OCI-LY7 (cell line): ENCODE results near the gene JOSD1. TPM values are rescaled to one million over a fixed set of nuclear protein-coding genes. Genes with fewer than 3 reads are reported as not detected.

Experiments
- BruUV-seq: library from RNA; stranded (reverse); fragments of 400-500 nt; replicated peaks from 2 replicates; lab custom pipeline; 2021; lab: Mats Ljungman, UMichigan
- CTCF ChIA-PET: fragments of 300-600 bp; sonication (Branson Sonifier 250); formaldehyde crosslinking; loops from one replicate; lab custom pipeline; 2022; ENCODE audit warnings: antibody characterized with exemption; ENCODE audit not compliant: unreplicated experiment; lab: Charles Lee
- POLR2A ChIA-PET: fragments of 300-600 bp; sonication (Branson Sonifier 250); formaldehyde crosslinking; loops from one replicate; lab custom pipeline; 2022; ENCODE audit warnings: antibody characterized with exemption; lab: Charles Lee
- DNase-seq: peaks from one replicate; pipeline ENCODE4 v3.0.0-alpha.2; 2015; ENCODE audit warnings: low spot score
- H2AFZ ChIP-seq: fragments of 200-600 bp; sonication (generic), shearing (Covaris generic); 2 replicates; pipeline ENCODE4 v1.6.1; 2014; ENCODE audit warnings: mild to moderate bottlenecking, antibody characterized with exemption, low read length, moderate library complexity
- H3K27ac ChIP-seq: fragments of 200-600 bp; sonication (generic); 2 replicates; pipeline ENCODE4 v1.5.1; 2014; ENCODE audit warnings: mixed run types, low read depth, mild to moderate bottlenecking, moderate library complexity, low read length, inconsistent platforms; ENCODE audit not compliant: poor library complexity, severe bottlenecking
- H3K36me3 ChIP-seq: fragments of 200-600 bp; sonication (generic); 2 replicates; pipeline ENCODE4 v1.6.1; 2014; ENCODE audit warnings: mild to moderate bottlenecking, antibody characterized with exemption, low read length, moderate library complexity, mixed read lengths; ENCODE audit not compliant: insufficient read depth
- H3K4me1 ChIP-seq: fragments of 200-600 bp; sonication (generic); 2 replicates; pipeline ENCODE4 v1.5.1; 2014; ENCODE audit warnings: mild to moderate bottlenecking, low read length; ENCODE audit not compliant: insufficient read depth, poor library complexity, severe bottlenecking
- H3K4me2 ChIP-seq: fragments of 200-600 bp; sonication (generic); 2 replicates; pipeline ENCODE4 v1.6.1; 2014; ENCODE audit warnings: mild to moderate bottlenecking, low read length
- H3K4me3 ChIP-seq: fragments of 200-600 bp; sonication (generic); 2 replicates; pipeline ENCODE4 v1.5.1; 2014; ENCODE audit warnings: mild to moderate bottlenecking, low read depth, low read length; ENCODE audit not compliant: poor library complexity, severe bottlenecking
- H3K79me2 ChIP-seq: fragments of 200-600 bp; sonication (generic); 2 replicates; pipeline ENCODE4 v1.6.1; 2016; ENCODE audit warnings: low read depth, mild to moderate bottlenecking, low read length, moderate library complexity, mixed read lengths; ENCODE audit not compliant: insufficient read depth
- H3K9me2 ChIP-seq: fragments of 200-600 bp; sonication (generic); 2 replicates; pipeline ENCODE4 v1.6.1; 2016; ENCODE audit warnings: mild to moderate bottlenecking, low read length, mixed read lengths; ENCODE audit not compliant: insufficient read depth
- H3K9me3 ChIP-seq: fragments of 200-600 bp; sonication (generic); 2 replicates; pipeline ENCODE4 v1.6.1; 2014; ENCODE audit warnings: mild to moderate bottlenecking, mixed run types, low read length, mixed read lengths
- H4K20me1 ChIP-seq: fragments of 200-600 bp; sonication (generic); 2 replicates; pipeline ENCODE4 v1.6.1; 2014; ENCODE audit warnings: mild to moderate bottlenecking, antibody characterized with exemption, low read length, moderate library complexity, mixed read lengths; ENCODE audit not compliant: insufficient read depth
- EZH2phosphoT487 ChIP-seq: fragments of 200-600 bp; sonication (generic); IDR thresholded peaks from 2 replicates; pipeline ENCODE4 v1.6.1; 2018; ENCODE audit warnings: low read depth, borderline replicate concordance, mild to moderate bottlenecking, mixed run types, antibody characterized with exemption, low read length, moderate library complexity, mixed read lengths
- intact Hi-C: fragments of 100-400 bp; cut with micrococcal nuclease; formaldehyde crosslinking; loops from one replicate; pipeline ENCODE4 v1.10.0; 2022; ENCODE audit not compliant: unreplicated experiment
- total RNA-seq, 2 experiments: library from RNA; depleted of rRNA in 1 of 2; stranded (reverse); fragments of >200 nt in 1 of 2; shearing (Covaris generic) in 1 of 2; gene quantifications; 2 replicates each; pipeline ENCODE4 v1.2.3, GENCODE V29; 2014 to 2022
- TF ChIP-seq, protein P1 (sequence below): fragments of 200-600 bp; sonication (generic); conservative IDR thresholded peaks from 2 replicates; pipeline ENCODE4 v1.5.1; 2014; ENCODE audit warnings: mild to moderate bottlenecking, antibody characterized with exemption, low read length, moderate library complexity, mixed read lengths

The JOSD1 gene
- total RNA-seq, 2 experiments from 2014 or later, result 50.4 to 56.3 TPM

DNA sequence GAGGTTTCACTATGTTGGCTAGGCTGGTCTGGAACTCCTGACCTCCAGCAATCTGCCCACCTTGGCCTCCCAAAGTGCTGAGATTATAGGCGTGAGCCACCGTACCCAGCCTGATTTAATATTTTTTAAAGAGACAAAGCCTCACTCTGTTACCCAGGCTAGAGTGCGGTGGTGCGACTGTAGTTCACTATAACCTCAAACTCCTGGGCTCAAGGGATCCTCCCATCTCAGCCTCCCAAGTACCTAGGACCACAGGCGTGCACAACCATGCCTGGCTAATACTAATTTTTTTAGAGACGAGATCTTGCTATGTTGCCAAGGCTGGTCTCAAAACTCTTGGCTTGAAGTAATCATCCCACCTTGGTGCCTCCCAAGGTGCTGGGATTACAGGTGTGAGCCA is 18.5 kb upstream of the JOSD1 start:
- Histone ChIP-seq H3K9me2 (no peaks in the 10 kb centered on the region), H3K4me1 (no peaks in the 10 kb centered on the region), H3K27ac (no peak overlapping the region), H3K36me3 (peaks cover 66% of the 10 kb centered on the region), H3K4me2 (no peak overlapping the region), H3K4me3 (no peak overlapping the region), H2AFZ (no peak overlapping the region), H3K9me3 (no peaks in the 10 kb centered on the region), H4K20me1 (peaks cover 6% of the 10 kb centered on the region; the same call in 1 of the 2 replicates), H3K79me2 (no peaks in the 10 kb centered on the region)
- no peak for TF ChIP-seq EZH2phosphoT487
- TF ChIP-seq, protein P1, sequence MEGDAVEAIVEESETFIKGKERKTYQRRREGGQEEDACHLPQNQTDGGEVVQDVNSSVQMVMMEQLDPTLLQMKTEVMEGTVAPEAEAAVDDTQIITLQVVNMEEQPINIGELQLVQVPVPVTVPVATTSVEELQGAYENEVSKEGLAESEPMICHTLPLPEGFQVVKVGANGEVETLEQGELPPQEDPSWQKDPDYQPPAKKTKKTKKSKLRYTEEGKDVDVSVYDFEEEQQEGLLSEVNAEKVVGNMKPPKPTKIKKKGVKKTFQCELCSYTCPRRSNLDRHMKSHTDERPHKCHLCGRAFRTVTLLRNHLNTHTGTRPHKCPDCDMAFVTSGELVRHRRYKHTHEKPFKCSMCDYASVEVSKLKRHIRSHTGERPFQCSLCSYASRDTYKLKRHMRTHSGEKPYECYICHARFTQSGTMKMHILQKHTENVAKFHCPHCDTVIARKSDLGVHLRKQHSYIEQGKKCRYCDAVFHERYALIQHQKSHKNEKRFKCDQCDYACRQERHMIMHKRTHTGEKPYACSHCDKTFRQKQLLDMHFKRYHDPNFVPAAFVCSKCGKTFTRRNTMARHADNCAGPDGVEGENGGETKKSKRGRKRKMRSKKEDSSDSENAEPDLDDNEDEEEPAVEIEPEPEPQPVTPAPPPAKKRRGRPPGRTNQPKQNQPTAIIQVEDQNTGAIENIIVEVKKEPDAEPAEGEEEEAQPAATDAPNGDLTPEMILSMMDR, result no peak
- POLR2A ChIA-PET, result no interaction called here
- no TSS peak for BruUV-seq
- CTCF ChIA-PET, result no interaction called here
- no peak for DNase-seq
- intact Hi-C loops, result no loop called here

DNA sequence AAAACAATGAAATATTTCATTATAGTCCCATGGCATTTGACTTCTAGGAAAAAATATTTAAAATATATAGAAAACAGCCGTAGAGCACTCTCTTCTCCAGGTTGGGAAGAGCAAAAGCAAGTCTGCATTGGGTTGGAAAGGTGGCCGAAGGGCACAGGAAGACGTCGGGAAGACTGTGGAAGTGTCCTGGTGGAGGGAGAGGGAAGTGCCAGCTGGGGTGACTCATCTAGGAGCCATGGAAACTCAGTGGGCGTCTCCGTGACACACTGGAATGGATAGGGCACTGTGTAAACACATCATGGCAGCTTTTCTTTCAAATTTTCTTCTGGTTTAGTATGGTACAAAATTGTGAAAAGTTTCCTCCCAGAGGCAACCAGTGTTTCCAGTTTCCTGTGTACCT is 17.7 kb upstream of the JOSD1 start:
- H4K20me1 ChIP-seq, result peaks cover 6% of the 10 kb centered on the region; the same call in 1 of the 2 replicates
- no peak overlapping the region for H2AFZ ChIP-seq
- H3K9me3 ChIP-seq, result no peaks in the 10 kb centered on the region
- H3K36me3 ChIP-seq, result peaks cover 59% of the 10 kb centered on the region
- no peaks in the 10 kb centered on the region for H3K9me2 ChIP-seq
- no peak overlapping the region for H3K27ac ChIP-seq
- H3K4me1 ChIP-seq, result no peaks in the 10 kb centered on the region
- TF ChIP-seq, protein P1, result no peak
- TF ChIP-seq EZH2phosphoT487, result no peak
- no peak overlapping the region for H3K4me3 ChIP-seq
- POLR2A ChIA-PET, result no interaction called here
- intact Hi-C loops, result no loop called here
- H3K4me2 ChIP-seq, result no peak overlapping the region
- BruUV-seq, result no TSS peak
- CTCF ChIA-PET, result no interaction called here
- peaks cover 4% of the 10 kb centered on the region for H3K79me2 ChIP-seq
- no peak for DNase-seq

DNA sequence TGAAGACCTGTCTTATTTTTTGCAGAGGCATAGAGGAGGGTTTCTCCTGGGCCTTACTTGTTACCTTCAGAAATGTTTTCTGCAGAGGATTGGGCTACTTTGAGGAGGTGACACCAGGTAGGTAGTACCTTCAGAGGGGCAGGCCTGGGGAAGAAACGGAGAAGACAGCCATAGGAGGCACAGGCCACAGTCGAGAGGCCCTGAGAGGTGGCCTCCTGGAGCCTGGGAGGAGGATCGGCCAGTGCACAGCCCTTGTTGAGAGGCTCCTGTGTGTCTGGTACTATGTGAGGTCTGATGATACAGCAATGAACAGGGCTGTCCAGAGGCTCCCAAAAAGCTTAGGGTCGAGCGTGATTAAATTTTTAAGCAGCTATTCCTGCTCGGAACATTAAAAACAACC is 16.5 kb upstream of the JOSD1 start:
- H4K20me1 ChIP-seq, result peaks cover 8% of the 10 kb centered on the region; the same call in 1 of the 2 replicates
- no TSS peak for BruUV-seq
- no peaks in the 10 kb centered on the region for H3K4me1 ChIP-seq
- H3K4me3 ChIP-seq, result no peak overlapping the region
- H3K27ac ChIP-seq, result no peak overlapping the region
- TF ChIP-seq EZH2phosphoT487, result no peak
- TF ChIP-seq, protein P1, result no peak
- peaks cover 15% of the 10 kb centered on the region for H3K79me2 ChIP-seq
- ChIA-PET POLR2A (no interaction called here), CTCF (no interaction called here)
- no peak overlapping the region for H3K4me2 ChIP-seq
- intact Hi-C loops, result no loop called here
- H2AFZ ChIP-seq, result no peak overlapping the region
- no peaks in the 10 kb centered on the region for H3K9me3 ChIP-seq
- no peak for DNase-seq
- H3K9me2 ChIP-seq, result no peaks in the 10 kb centered on the region
- peaks cover 52% of the 10 kb centered on the region for H3K36me3 ChIP-seq
